HG02973 (cell line): ENCODE data around the gene CPXM1.

Experiments used
- ATAC-seq: cut with Tn5 transposase; IDR thresholded peaks from one replicate; pipeline ENCODE4 v1.9.1; 2021; ENCODE audit warnings: moderate library complexity; ENCODE audit not compliant: unreplicated experiment

Gene CPXM1

GRCh38 chr20:2750491-2751251, 49.8 kb downstream of the CPXM1 start:
- no peak for ATAC-seq

GRCh38 chr20:2749951-2750490, 50.4 kb downstream of the CPXM1 start:
- no peak for ATAC-seq

GRCh38 chr20:2749343-2749950, 51.0 kb downstream of the CPXM1 start:
- no peak for ATAC-seq

- ATAC-seq = no peak
Observed at GRCh38 chr20:2748551-2749342, 51.7 kb downstream of the CPXM1 start.

- ATAC-seq = no peak
Observed at GRCh38 chr20:2747676-2748235, 52.7 kb downstream of the CPXM1 start.

- ATAC-seq = no peak
Observed at GRCh38 chr20:2746636-2747265, 53.7 kb downstream of the CPXM1 start.

- no peak for ATAC-seq
Observed at GRCh38 chr20:2745936-2746635, 54.3 kb downstream of the CPXM1 start.

GRCh38 chr20:2745060-2745910, 55.1 kb downstream of the CPXM1 start:
- ATAC-seq = no peak
